Muscle layer of duodenum (tissue), 2 donors: ENCODE results near the gene TNFSF11.

Source experiments
- H3K27ac ChIP-seq: one replicate; pipeline ENCODE4 v1.7.0; 2013; ENCODE audit warnings: mild to moderate bottlenecking, low read length
- H3K27me3 ChIP-seq: one replicate; pipeline ENCODE4 v1.7.0; 2013; ENCODE audit warnings: low read depth, mild to moderate bottlenecking, control low read depth, low read length
- H3K36me3 ChIP-seq, 2 donors: one replicate each; pipeline ENCODE4 v1.7.0; 2013; ENCODE audit warnings: low read length in 2 of 2, control low read depth in 1 of 2, mild to moderate bottlenecking in 1 of 2; ENCODE audit not compliant: insufficient read depth in 2 of 2, control insufficient read depth in 1 of 2
- H3K4me1 ChIP-seq, 2 donors: one replicate each; pipeline ENCODE4 v1.7.0; 2013; ENCODE audit warnings: low read length in 2 of 2, mild to moderate bottlenecking in 2 of 2, control low read depth in 1 of 2, moderate library complexity in 1 of 2; ENCODE audit not compliant: insufficient read depth in 2 of 2, control insufficient read depth in 1 of 2
- H3K4me3 ChIP-seq, 2 donors: one replicate each; pipeline ENCODE4 v1.7.0; 2013; ENCODE audit warnings: low read length in 2 of 2, low read depth in 1 of 2, mild to moderate bottlenecking in 1 of 2
- H3K9me3 ChIP-seq, 2 donors: one replicate each; pipeline ENCODE4 v1.7.0; 2013; ENCODE audit warnings: low read length in 2 of 2, control low read depth in 1 of 2, mild to moderate bottlenecking in 1 of 2; ENCODE audit not compliant: control insufficient read depth in 1 of 2
- donor health status: healthy.

Gene TNFSF11

DNA sequence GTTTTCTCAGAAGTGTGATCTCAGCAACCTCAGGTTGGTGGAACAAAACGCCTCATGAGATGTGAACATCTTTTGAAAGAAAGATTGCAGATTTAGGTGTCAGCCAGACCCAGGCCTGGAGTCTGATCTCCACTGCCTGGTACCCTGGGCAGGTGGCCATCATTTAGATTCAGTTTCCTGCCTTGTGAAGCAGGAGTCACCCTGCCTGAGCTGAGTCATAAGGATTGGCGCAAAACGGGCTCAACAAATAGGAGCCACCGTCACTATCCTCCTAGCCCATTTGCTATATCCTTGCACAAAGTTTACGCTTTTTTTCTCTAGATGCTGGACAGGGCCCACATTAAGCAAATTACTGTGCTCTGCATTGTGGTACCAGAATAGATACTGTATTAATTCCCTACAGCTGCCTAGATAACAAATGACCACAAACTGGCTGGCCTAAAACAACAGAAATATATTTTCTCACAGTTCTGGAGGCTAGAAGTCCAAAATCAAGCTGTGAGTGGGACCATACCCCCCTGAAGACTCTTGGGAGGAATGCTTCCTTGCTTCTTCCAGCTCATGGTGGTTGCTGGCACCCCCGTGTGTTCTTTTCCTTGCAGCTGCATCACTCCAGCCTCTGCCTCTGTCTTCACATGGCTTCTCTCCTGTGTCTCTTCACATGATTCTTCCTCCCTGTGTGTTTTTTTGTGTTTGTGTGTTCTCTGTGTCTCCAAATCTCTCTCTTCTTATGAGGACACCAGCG, 38.2 kb downstream of the TNFSF11 start:
- Histone ChIP-seq H3K36me3 (no peaks in the 10 kb centered on the region), H3K9me3 (no peaks in the 10 kb centered on the region), H3K27me3 (no peaks in the 10 kb centered on the region), H3K4me1 (no peaks in the 10 kb centered on the region), H3K4me3 (no peak overlapping the region), H3K27ac (no peak overlapping the region)

DNA sequence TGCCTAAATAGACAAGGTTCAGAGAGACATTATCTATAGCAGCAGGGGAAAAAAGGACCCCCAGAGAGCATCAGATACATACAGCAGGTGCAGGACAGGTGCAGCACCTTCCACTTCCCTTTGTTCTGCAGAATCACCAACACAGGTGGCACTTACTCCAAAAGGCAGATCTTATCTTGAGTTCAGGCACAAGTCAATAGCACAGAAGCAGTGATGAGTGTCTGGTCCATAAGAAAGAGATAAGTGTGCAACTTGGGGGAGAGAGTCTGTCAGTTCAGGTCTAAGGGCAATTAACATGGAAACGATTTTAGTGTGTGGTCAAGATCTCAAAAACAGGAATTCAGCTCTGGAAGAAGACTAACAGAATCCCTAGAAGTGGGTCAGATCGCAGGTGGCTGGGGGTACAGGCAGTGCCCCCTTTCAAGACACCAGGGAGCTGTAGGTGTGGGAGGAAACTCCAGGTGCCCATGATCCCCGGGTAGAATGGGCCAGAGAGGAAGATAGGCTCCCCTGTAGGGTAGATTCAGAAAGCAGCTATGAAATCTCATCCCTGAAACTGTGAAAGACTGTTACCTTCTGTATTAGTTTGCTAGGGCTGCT, 40.6 kb downstream of the TNFSF11 start:
- H3K4me1 ChIP-seq, result no peaks in the 10 kb centered on the region
- no peak overlapping the region for H3K27ac ChIP-seq
- no peaks in the 10 kb centered on the region for H3K27me3 ChIP-seq
- H3K36me3 ChIP-seq, result no peaks in the 10 kb centered on the region
- H3K4me3 ChIP-seq, result no peak overlapping the region
- no peaks in the 10 kb centered on the region for H3K9me3 ChIP-seq

DNA sequence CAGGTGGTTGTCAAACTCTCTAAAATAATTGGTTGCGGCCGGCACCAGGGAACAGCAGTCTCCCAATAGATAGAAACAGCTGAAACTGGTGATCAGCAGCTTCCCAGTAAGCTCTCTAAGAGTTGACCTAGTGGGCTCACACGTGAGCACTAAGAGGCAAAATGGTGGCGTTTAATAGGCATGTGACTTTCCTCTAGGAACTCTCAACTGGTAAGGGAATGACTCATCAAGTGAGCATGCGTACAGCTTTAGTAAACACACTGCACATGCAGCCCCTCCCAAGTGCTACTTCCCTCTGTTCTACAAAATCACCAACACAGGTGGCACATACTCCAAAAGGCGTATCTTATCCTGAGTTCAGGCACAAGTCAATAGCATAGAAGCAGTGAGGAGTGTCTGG, 41.7 kb downstream of the TNFSF11 start:
- H3K4me1 ChIP-seq, result no peaks in the 10 kb centered on the region
- H3K27ac ChIP-seq, result no peak overlapping the region
- no peaks in the 10 kb centered on the region for H3K27me3 ChIP-seq
- H3K36me3 ChIP-seq, result no peaks in the 10 kb centered on the region
- no peak overlapping the region for H3K4me3 ChIP-seq
- no peaks in the 10 kb centered on the region for H3K9me3 ChIP-seq

DNA sequence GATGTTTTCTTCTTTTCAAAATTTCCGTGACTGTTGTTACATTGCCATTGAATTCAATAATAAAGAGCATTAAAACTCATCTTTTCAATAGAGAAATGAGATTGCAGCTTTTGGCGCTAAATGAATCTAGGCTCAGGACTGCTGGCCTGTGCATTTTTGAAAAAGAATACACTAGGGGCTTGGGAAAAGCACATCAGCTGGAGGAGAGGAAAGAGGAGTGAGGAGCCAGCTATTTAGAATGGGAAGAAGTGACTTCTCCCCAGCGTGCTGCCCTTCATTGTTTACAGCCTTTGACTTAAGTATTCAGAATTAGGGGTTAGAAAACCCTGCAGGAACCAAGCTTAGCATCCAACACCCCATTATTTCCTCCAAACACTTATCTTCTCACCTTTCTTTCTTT, 43.3 kb downstream of the TNFSF11 start:
- no peak overlapping the region for H3K27ac ChIP-seq
- no peaks in the 10 kb centered on the region for H3K9me3 ChIP-seq
- no peaks in the 10 kb centered on the region for H3K4me1 ChIP-seq
- H3K36me3 ChIP-seq, result no peaks in the 10 kb centered on the region
- H3K27me3 ChIP-seq, result no peaks in the 10 kb centered on the region
- no peak overlapping the region for H3K4me3 ChIP-seq

DNA sequence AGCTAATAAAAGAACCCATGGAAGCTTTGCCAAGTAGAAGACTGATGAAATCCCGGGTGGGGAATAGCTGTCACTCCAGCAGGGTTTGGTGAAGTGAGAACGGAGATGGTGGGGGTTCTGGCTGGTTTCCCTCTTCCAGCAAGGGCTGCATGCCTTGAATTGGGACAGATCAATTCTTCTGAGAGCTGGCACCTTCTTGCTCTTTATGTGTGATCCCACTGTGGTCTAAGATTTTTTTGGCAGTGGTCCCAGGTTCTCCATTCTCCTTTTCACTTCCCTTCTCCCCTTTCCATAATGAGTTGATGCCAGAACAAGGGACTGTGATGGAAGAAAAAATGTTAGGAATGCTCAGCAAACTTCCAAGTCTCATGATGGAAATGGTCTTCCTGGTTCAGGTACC, 50.0 kb downstream of the TNFSF11 start:
- Histone ChIP-seq H3K9me3 (no peaks in the 10 kb centered on the region), H3K4me3 (no peak overlapping the region), H3K27ac (no peak overlapping the region), H3K4me1 (no peaks in the 10 kb centered on the region), H3K36me3 (no peaks in the 10 kb centered on the region), H3K27me3 (no peaks in the 10 kb centered on the region)

DNA sequence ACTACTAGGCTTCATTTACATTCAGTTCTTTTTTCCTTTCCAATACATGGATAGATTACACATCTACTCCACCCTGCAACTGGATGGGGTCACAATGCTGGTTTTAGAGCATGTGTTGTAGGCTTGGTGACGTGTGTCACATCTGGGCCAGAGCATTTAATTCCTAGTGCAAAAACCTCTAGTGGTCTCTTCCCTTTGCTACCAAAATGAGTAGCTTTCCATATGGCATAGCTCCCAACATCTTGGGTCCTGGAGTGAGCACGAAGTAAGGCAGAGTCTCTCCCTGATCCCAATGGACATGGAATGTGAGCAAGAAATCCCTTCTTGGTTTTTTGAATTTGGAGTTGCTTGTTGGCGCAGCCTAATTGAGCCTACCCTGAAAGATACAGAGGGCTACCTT, 51.7 kb downstream of the TNFSF11 start:
- no peaks in the 10 kb centered on the region for H3K27me3 ChIP-seq
- no peaks in the 10 kb centered on the region for H3K9me3 ChIP-seq
- no peaks in the 10 kb centered on the region for H3K4me1 ChIP-seq
- H3K27ac ChIP-seq, result no peak overlapping the region
- no peaks in the 10 kb centered on the region for H3K36me3 ChIP-seq
- H3K4me3 ChIP-seq, result no peak overlapping the region

DNA sequence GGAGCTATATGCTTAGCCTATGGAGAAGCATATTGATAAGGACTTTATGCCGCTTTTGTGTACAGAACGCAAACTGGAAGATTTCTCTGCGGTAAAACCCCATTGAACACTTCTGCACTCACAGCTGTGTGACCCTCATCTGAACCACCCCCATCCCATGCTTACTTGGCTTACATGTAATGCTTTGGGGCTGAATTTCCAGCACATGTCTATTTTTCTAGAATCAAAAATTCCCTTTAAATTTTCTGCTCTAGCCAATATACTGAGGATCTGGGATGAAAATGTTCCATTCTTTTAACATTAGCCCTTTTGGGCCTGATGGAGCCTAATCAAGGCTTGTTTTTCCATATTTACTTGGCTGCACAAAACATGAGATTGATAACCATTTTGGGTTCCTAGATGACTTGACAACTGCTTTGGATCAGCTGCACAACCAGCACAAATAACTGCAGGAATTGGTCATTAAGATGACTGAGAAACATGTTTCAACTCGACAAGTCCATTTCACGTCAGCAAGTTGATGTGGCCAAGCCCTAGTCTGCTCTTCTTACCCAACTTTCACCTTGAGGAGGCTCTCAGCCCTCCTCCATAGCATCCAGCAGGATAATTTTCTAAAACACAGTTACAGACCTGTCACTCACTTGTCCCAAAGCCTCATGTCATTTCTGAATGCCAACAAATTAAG, 52.4 kb downstream of the TNFSF11 start:
- Histone ChIP-seq H3K27me3 (no peaks in the 10 kb centered on the region), H3K4me3 (no peak overlapping the region), H3K4me1 (no peaks in the 10 kb centered on the region), H3K27ac (no peak overlapping the region), H3K9me3 (no peaks in the 10 kb centered on the region), H3K36me3 (no peaks in the 10 kb centered on the region)

DNA sequence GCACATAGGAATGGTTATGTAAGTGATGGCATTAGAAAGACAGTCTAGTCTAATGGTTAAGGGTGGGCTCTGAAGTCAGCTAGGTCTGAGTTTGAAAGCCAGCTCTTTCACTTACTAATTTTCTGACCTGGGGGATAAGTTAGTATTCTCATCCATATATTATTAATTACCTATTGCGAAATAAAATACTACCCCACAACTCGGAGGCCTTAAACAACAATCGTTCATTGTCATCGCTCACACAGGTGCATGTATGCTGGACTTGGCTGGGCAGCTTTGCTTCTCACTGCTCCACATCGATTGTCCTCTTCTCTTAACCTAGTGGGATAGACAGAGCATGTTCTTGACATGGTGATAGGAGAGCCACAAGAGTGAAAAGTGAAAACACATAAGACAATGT, 54.7 kb downstream of the TNFSF11 start:
- Histone ChIP-seq H3K4me1 (no peaks in the 10 kb centered on the region), H3K36me3 (no peaks in the 10 kb centered on the region), H3K27me3 (no peaks in the 10 kb centered on the region), H3K27ac (no peak overlapping the region), H3K4me3 (no peak overlapping the region), H3K9me3 (no peaks in the 10 kb centered on the region)

DNA sequence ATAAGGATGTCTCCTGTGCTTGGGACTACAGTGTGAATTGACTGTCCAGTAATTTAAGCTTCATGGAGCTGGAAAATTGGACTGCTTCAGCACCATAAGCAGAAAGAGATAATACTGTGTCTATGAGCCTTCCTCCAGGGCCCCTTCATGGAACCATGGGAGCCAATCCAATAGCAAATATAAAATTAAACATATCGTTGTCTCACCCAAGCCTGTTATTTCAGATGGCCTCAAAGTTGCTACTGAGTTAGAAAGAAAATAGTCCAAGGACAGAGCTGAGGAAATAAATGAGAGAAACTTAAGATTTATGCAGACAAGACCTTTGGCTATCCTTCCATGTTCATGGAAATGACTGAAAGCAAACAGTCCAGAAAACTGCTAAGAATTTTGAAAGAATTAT, 57.2 kb downstream of the TNFSF11 start:
- Histone ChIP-seq H3K9me3 (no peaks in the 10 kb centered on the region), H3K27ac (no peak overlapping the region), H3K4me3 (no peak overlapping the region), H3K4me1 (no peaks in the 10 kb centered on the region), H3K27me3 (no peaks in the 10 kb centered on the region), H3K36me3 (no peaks in the 10 kb centered on the region)

DNA sequence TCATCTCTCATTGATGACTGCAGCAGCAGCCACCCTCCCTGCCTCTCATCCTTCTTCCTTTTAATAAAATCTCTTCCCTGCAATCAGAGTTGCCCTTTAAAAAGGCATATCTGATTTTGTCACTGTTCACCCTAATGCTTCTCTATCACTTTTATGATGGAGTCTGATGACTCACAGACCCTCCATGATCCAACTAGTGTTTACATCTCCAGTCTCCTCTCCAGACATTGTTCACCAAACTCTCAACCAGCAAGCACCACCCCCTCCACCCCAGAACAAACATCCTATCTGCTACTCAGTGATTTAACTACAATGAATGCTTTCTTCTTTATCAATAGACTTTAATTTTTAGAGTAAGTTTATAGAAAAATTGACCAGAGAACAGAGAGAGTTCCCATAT, 59.5 kb downstream of the TNFSF11 start:
- no peaks in the 10 kb centered on the region for H3K9me3 ChIP-seq
- H3K4me3 ChIP-seq, result no peak overlapping the region
- no peaks in the 10 kb centered on the region for H3K4me1 ChIP-seq
- H3K36me3 ChIP-seq, result no peaks in the 10 kb centered on the region
- no peaks in the 10 kb centered on the region for H3K27me3 ChIP-seq
- H3K27ac ChIP-seq, result no peak overlapping the region

DNA sequence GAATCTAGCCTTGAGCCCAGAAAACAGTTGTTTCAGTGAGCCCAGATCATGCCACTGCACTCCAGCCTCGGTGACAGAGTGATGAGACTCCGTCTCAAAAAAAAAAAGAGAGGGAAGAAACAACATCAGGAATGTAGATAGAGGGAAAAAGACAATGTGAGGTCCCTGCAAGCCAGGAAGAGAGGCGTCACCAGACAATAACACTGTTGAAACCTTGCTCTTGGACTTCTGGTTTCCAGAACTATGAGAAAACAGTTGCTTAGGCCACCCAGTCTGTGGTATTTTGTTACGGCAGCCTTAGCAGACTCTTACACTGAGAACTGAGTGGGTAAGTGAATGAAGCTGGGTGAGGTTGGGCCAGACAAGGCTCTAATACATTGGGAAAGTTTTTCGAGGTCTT, 64.1 kb downstream of the TNFSF11 start:
- Histone ChIP-seq H3K27me3 (no peaks in the 10 kb centered on the region), H3K27ac (no peak overlapping the region), H3K4me3 (no peak overlapping the region), H3K9me3 (no peaks in the 10 kb centered on the region), H3K36me3 (no peaks in the 10 kb centered on the region), H3K4me1 (no peaks in the 10 kb centered on the region)
